GM11168 (cell line): Measurements from ENCODE around the gene AASDH.
"Not testable (repeated sequence)": the region's sequence is repeated elsewhere in the genome, so short reads cannot be mapped to it uniquely, and the experiment has no call there.

ENCODE experiments used
- in situ Hi-C: fragments of 300-500 bp; cut with MboI; formaldehyde crosslinking; loops from one replicate; pipeline ENCODE4 v1.12.0; 2022; ENCODE audit warnings: low sequenced_read_pairs; ENCODE audit not compliant: unreplicated experiment

The AASDH gene

DNA sequence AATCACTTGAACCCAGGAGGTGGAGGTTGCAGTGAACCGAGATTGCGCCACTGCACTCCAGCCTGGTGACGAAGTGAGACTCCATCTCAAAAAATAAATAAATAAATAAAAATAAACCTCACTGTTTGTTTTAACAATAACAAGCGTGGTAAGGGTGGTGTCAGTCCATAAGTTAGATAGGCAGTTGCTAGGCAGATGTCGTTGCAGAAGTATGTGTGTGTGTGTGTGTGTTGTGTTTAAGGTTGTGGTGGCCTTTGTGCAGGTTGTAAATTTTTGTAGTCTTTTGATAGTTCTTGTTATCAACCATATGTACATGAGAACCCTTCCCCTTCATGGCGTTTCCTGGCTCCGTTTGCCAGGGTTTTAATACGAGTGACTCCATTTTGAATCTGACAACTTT is 4.0 kb upstream of the AASDH start:
- in situ Hi-C loops = no loop called here

GRCh38 chr4:56389558-56389957 is 2.3 kb upstream of the AASDH start:
- in situ Hi-C loops = no loop called here

DNA sequence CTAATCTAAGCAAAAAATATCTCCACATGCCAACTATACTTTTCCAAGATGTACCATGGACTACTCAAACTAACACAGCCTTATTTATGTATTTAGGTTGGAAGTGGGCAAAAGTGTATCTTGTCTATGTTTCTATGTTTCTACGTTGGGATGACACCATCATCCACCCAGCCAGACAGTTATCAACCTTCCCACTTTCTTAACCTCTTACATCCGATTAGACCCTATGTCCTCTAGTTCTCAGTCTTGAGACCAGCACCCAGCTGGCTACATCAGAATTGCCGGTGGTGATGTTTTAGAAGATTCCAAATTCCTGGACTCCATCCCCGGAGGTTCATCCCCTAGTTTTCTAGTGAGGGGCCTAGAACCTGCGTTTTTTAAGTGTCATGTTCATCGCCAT is 1.0 kb upstream of the AASDH start:
- in situ Hi-C loops = no loop called here

- in situ Hi-C loops = no loop called here
Observed at GRCh38 chr4:56386091-56386490, 1.2 kb downstream of the AASDH start.

DNA sequence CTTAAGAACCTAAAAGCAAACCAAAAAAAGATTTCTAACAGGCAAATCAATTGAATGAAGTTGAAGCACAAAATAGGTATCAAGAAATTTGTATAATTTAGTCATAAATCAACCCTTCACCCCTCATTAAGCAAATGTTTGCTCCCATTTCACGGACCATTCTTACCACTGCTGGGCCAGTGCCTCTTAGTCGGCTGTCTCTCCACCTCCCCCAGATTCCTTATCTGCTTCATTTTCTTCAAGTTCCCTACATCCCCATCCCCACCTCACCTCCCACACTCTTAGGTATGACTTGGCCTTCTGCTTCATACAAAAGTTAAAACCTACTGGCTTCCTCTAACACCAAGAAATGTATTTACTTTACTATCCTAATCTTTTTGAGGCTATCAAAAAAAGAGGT is 11.8 kb downstream of the AASDH start:
- in situ Hi-C loops = no loop called here

- in situ Hi-C loops = no loop called here
Observed at GRCh38 chr4:56374956-56375355, 12.3 kb downstream of the AASDH start.

GRCh38 chr4:56372774-56373173 is 14.5 kb downstream of the AASDH start:
- in situ Hi-C loops = no loop called here

- in situ Hi-C loops = no loop called here
Observed at GRCh38 chr4:56371426-56372220, 15.7 kb downstream of the AASDH start.

- in situ Hi-C loops = no loop called here
Observed at GRCh38 chr4:56370377-56370776, 16.9 kb downstream of the AASDH start.

- in situ Hi-C loops = not testable (repeated sequence)
Observed at GRCh38 chr4:56362981-56363380, 24.3 kb downstream of the AASDH start.

GRCh38 chr4:56360071-56360470 is 27.2 kb downstream of the AASDH start:
- in situ Hi-C loops = no loop called here

GRCh38 chr4:56356650-56357049 is 30.6 kb downstream of the AASDH start:
- in situ Hi-C loops = no loop called here

DNA sequence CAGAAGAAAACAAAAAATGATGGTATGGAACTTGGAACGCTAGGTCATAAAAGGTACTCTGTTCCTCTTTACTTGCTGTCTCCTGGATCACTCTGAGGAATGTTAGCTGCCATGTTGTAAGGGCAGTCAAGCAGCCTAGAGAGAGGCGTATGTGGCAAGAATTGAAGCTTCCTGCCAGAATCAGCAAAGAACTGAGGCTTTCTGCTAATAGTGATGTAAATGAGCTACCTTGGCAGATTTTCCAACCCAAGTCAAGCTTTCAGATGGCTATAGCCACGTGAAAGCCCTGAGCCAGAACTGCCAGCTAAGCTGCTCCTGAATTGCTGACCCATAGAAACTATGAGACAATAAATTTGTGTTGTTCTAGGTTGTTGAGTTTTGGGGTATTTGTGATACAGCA is 38.7 kb downstream of the AASDH start:
- in situ Hi-C loops = no loop called here

DNA sequence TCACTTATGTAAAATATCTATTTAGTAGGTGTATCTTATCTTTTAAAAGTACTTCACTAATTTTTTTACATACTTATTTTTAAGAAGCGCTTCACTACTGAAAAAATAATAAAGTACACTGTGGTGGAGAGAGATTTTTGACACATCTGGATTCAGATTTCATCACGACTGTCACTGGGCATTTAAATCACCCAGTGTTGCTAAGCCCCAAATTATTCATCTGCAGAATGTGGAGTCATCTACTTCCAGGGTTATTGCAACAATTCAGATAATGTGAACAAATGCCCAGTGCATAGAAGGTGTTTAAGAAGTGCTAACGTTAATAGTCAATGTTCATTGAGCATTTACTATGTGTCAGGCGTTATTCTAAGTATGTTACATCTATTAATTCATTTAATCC is 41.8 kb downstream of the AASDH start:
- in situ Hi-C loops = no loop called here

DNA sequence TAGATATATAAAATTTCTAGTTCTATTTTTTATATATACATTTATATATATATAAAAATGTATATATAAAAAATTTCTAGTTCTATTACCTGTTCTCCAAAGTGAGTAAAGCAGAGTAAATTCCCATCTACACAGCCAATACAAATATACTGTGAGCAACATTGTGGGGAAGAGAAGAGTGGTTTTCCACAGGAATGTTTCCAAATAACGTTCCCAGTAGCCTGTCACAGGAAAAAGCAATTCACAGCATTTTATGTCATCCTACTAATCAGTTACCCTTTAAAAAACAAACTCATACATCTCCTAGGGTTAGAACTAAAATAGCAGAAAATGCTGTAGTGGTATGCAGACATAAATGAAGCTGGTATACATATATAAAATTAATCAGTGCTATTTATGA is 44.5 kb downstream of the AASDH start:
- in situ Hi-C loops = no loop called here

- in situ Hi-C loops = no loop called here
Observed at GRCh38 chr4:56330691-56331090, 56.6 kb downstream of the AASDH start.

- in situ Hi-C loops = no loop called here
Observed at GRCh38 chr4:56326363-56326762, 60.9 kb downstream of the AASDH start.

DNA sequence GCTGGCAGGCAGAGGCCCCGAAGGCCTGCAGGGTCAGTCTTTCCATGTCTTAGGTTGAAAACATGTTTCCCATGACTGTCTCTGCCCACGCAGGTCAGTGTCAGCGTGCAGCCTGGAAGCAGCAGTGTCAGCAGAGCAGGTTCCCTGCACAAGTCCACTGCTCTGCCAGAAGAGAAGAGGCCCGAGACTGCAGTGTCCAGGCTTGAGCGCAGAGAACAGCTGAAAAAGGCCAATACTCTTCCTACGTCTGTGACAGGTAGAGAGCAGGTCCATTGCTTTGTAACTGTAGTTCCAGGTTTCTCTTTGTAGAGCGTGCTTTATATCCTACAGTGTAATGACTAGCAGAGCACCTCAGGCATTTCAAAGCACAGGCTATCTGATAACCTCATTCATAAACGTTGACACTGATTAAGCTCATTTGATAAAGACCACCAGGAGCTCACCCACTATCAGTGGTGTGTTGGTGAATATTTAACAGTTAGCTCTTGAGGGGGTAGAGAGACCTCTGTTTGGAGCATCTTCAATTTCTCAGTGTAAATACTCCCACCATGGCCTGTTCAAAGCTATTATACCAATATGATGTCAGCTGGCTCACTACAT is 63.2 kb downstream of the AASDH start:
- in situ Hi-C loops = no loop called here

DNA sequence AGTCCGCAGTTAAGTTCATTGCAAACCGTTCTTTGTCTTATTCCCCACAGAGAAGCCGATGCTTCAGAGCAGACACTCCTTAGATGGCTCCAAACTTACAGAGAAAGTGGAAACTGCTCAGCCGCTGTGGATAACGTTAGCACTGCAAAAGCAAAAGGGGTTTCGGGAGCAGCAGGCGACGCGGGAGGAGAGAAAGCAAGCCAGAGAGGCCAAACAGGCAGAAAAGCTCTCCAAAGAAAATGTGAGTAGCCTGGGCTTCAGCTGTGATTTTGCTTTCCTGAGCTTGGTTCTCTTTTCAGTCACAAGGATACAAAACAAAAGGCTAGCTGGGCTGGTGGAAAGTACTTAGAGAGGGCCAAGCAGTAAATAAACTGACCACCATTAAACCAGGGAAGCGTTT is 64.0 kb downstream of the AASDH start:
- in situ Hi-C loops = no loop called here

DNA sequence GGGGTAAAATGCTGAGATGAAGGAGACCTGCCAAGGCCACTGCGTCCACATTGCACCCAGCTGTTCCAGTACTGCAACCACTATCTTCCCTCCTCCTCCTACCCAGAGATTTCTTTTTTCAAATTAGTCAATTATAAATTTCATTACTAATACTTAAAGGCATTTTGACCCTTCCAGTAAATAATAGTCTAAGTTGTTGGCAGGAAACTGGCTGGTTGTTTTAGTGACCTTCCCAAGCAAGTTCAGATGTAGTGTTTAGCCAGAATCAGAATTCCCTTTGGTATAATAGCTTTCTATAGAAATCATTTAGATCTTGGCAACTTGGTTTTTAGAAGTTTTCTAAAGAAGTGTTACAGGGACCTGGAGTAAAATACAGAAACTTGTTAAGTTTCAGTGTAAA is 66.0 kb downstream of the AASDH start:
- in situ Hi-C loops = no loop called here

DNA sequence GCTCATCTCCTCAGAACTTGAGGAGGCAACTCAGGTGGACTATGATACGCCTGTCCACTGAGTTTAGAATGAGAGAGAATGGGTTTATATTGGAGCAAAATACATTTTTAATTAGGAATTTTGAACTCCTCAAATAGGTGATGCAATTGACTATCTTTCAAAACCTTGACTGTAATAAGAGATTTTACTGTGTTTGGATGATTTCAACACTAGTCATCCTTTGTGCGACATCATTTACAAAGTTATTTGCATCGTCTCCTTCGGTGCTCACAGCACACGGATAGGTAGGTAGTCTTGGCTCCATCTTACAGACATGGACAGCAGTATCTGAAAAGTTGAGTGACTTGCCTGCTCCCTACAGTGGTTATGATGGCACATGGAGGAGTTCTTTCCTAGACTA is 67.0 kb downstream of the AASDH start:
- in situ Hi-C loops = no loop called here

DNA sequence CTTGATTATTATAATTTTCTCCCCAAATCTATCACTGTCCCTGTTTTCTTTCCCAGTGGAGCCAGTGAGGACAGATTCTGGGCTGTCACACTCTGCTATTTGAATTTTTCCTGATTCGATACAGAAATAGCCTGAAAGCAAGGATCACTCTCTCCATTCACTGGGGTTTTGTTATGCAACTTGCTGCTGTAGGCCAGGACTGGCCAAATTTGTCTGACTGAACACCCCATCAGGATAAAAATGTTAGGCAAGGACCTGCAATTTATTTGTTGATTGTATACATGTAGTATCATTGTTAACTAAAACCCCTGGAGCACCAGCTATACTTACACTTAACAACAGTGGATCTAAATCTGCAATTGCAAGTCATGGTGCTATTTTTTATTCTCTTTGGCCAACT is 68.7 kb downstream of the AASDH start:
- in situ Hi-C loops = no loop called here
